Occipital lobe (tissue), 2 donors: ENCODE data around the gene ZNF83. TPM values are rescaled to one million over a fixed set of nuclear protein-coding genes. Genes with fewer than 3 reads are reported as not detected.
"Not testable (repeated sequence)": the region's sequence is repeated elsewhere in the genome, so short reads cannot be mapped to it uniquely, and the experiment has no call there.

Experiments
- DNase-seq: peaks from one replicate; lab custom pipeline; 2025; lab: John Stamatoyannopoulos, UW
- total RNA-seq: library from RNA; depleted of rRNA; stranded (reverse); fragments of >200 nt; gene quantifications from one replicate; pipeline ENCODE4 v1.2.3, GENCODE V29; 2014

ZNF83 gene
- 49.4 TPM for total RNA-seq

DNA sequence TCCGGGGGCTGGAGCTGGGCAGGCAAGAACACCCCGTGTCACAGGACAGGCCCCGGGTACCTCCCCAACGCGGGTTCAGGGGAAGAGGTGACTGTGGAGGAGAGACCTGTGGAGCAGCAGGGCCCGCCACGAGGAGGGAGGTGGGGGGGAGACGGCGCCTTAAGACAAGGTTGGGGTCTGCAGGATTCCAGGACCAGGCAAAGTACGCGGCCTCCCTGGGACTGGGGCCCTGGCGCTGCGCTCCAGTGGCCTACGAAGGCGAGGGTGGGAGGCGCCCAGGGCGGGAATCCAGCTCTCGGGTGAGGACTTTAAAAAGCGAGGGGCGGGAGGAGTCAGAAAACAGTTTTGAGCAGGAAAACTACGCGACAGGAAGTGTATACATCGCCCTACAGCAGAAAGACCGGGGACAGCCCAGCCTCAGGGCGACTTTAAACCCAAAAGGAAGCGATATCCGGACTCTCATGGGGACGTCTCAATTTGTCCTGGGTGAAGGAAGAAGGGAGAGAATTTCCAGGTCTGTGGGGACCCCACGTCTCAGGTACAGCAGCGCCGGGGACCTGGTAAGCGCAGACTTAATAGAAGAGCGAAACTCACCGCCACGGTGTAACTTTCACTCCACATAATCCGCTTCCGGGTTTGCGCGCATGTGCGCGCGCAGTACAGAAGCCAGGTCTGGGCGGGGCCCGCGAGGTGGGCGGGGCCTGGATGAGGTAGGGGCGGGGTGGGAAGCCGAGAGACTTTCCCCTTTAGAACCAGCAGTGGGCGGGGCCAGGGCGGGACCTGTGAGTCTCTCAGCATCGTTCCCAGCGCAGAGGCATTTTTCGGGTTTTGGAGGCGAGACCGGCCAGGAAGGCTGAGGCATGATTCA, at the start of gene ZNF83:
TSS of gene ZNF83 (minus strand) at position 638 of the 868 bp plus-strand sequence.
- peak; percentile 90 for DNase-seq

DNA sequence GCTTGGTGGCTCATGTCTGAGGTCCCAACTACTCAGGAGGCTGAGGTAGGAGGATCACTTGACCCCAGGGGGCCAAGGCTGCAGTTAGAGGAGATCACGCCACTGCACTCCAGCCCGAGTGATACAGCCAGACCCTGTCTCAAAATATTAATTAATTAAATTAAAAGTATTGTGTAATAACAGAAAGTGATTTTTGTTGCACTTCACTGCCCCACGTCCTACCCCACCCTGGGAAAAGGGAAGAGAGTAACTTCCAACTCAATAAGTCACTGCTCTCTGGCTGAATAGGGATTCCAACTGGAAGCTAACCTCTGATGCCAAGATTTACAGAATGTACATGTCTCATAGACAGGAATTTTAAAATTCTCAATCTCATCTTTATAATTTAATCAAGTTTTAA, 49.5 kb upstream of the ZNF83 start:
- no peak for DNase-seq

DNA sequence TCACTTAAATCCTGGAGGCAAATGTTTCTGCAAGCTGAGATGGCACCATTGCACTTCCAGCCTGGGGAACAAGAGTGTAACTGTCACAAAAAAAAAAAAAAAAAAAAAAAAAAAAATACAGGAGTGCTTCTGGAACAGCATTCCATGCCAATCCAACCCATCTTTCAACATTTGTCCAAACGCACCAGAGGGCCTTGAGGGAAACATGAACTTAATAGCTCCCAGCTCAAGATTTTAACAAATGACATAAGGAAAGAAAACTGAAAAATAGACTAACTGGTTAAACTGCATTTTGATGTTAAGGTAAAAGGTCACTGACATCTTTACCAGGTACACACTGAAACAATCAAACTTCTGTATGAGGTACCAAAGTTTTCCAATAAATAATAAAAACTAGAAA, 47.7 kb upstream of the ZNF83 start:
- no peak for DNase-seq

DNA sequence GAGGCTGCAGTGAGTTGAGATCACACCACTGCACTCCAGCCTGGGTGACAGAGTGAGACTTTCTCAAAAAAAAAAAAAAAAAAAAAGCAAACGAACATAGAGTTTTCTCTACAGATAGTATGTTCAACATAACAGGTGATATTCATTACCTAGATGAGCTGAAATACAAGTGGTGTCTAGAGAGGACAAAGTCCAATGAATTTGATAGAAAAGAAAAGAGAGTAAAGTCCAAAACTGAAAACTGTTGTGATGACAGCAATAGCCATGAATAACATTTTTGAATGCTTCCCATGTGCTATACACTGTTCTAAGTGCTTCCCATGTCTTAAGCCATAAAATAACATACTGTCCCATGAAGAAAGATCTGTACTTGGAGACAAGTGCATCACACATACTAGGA, 43.1 kb upstream of the ZNF83 start:
- not testable (repeated sequence) for DNase-seq

DNA sequence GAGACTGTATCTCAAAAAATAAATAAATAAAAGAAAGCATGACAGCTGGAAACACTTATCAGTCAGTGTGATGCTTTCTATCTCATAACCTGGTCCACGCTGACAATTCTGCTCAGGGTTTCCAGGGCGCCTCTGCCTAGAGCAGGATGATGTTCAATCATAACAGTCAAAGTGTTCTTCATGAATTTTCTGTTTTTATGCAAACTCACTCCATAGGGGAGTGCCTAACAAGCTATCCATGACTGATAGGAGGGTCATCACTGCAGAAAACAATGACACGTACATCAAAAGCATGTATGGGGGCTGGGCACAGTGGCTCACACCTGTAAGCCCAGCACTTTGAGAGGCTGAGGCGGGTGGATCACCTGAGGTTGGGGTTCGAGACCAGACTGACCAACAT, 41.4 kb upstream of the ZNF83 start:
- no peak for DNase-seq

DNA sequence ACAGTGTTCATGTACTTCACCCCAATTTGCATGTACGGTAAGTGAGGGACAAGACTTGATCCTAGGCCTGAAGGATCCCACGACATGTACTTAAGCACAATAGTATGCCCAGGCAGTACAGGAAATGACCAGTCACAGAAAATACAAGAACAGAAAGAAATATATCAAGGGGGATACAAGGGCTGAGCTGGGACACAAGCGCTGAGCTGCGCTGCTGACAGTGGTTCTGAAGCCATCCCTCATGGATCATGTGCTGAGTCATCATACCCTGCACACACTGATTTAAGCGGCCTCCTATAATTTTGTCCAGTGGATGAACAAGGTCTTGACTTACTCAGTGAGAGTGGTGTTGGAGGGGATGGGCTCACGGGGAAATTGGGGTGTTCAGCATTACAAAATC, 37.1 kb upstream of the ZNF83 start:
- not testable (repeated sequence) for DNase-seq

DNA sequence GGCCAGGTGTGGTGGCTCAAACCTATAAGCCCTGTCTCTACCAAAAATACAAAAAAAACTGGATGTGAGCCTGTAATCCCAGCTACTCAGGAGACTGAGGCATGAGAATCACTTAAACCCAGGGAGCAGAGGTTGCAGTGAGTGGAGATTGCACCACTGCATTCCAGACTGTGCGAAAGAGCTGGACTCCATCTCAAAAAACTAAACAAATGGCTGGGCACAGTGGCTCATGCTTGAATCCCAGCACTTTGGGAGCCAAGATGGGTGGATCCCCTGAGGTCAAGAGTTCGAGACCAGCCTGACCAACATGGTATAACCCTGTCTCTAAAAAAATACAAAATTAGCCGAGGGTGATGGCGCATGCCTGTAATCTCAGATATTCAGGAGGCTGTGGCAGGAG, 34.9 kb upstream of the ZNF83 start:
- DNase-seq: no peak

DNA sequence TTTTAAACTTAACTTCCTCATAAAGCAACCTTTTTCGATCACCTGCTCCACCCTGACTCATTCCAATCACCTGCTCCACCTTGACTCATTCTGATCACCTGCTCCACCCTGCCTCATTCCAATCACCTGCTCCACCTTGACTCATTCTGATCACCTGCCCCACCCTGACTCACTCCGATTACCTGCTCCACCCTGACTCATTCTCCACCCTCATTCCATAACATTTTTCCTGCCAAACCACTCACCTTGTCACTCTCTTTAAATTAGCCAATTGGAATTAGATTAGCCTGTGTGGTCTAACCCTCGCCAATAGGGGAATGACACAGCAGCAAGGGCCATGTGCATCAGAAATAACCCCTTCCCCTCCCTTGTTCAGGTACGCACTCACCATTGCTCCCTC, 31.9 kb upstream of the ZNF83 start:
- DNase-seq: no peak

DNA sequence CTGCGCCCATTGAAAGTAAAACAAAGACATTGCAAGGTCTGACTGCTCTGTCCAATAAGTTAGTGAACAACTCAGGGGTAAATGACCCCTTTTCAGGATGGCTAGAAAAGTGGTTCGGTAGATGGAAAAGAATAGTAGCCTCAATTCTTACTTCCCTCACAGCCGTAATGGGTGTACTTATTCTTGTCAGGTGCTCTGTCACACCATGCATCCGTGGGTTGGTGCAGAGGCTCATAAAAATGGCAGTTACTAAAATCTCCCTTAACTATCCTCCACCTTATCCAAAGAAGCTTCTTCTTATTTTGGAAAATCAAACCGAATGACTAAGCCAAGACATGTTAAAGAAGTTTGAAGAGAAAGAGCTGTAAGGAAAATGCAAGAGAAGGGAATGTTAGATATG, 31.4 kb upstream of the ZNF83 start:
- no peak for DNase-seq

DNA sequence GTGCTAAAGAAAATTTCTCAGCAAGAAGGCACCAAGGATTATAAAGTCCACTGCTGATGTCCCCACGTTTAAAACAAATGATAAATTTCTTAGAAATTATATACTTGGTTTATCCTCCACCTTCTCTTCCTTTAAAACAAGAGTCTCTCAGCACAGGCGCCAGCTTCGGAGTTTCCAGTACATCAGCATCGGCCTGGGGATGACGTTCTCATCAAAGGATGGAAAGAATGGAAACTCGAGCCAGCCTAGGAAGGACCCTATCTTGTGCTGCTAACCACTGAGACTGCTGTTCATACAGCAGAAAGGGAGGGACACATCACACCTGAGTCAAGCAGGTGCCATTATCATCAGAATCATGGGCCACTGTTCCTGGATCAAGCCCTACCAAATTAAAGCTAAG, 29.8 kb upstream of the ZNF83 start:
- DNase-seq: no peak

DNA sequence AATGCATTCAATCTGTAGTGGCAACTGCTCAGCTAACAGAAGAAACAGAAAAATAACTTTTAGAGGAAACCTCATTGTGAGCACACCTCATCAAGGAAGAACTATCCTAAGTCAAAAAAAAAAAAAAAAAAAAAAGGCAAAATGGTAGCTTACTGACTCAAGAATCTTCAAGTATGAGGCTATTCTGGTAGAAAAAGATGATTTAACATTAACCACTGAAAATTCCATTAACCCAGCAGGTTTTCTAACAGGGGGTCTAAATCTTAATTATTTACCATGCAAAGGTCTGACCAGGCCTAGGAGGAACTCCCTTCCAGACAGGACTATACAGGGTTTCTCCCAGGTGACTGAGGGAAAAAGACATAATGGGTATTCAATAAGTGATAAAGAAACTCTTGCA, 28.4 kb upstream of the ZNF83 start:
- DNase-seq: no peak

DNA sequence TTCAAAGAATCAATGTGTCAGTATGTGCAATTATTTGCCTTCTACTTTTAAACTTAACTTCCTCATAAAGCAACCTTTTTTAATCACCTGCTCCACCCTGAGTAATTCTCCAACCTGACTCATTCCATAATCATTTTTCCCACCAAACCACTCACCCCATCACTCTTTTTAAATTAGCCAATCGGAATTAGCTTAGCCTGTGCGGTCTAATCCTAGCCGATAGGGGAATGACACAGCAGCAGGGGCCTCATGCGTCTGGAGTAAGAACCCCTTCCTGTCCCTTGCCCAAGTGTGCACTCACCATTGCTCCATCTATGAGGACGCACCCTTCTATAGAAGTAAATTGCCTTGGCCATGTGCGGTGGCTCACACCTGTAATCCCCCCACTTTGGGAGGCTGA, 27.4 kb upstream of the ZNF83 start:
- DNase-seq: no peak

DNA sequence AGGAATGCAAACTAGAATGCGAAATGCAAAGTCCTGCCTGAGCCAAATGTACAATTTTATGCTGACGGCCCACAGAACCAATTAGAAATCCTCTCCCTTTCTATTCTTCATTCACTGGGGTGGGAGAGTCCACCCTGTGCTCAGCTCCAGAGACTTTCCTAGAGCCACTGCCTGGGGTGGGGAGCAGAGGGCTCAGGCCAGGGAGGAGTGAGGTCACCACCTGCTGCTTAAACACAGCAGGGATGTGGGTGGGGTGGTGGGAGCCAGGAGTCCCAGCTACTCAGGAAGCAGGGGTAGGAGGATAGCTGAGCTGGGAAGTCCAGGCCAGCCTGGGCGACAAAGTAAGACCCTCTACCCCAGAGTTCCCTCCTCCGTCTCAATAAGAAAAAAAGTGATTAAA, 26.9 kb upstream of the ZNF83 start:
- DNase-seq: no peak

DNA sequence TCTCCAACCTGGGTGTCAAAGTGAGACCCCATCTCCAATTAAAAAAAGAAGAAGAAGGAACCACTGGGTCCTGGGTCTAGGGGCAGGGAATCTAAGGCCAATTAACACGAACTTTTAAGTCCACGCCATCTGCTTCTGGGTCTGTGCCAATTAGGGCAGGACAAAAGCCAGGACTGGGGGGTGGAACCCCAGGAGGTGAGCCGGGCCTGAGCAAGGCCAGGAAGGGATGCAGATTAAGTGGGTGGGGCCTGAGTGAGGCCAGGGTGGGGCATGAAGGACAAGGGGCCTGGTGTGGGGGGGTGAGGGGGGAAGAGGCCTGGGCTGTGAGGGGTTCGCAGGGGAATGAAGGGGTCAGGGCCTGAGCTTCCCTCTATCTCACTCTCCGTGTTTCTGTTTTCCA, 26.3 kb upstream of the ZNF83 start:
- DNase-seq: no peak

DNA sequence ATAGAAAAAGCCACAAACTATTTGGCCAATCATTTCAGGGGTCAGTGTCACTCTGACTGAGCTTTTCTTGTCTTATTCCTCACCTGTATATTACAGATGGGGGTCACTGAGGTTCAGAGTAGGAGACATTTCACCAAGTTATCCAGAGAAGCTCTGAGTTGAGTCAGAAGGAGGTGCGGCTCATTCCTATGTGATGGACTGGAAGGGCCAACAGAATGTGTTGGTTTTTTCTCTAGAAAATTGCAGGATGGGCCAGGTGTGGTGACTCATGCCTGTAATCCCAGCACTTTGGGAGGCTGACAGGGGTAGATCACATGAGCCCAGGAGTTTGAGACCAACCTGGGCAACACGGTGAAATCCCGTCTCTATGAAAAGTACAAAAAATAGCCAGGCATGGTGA, 24.5 kb upstream of the ZNF83 start:
- DNase-seq: no peak

DNA sequence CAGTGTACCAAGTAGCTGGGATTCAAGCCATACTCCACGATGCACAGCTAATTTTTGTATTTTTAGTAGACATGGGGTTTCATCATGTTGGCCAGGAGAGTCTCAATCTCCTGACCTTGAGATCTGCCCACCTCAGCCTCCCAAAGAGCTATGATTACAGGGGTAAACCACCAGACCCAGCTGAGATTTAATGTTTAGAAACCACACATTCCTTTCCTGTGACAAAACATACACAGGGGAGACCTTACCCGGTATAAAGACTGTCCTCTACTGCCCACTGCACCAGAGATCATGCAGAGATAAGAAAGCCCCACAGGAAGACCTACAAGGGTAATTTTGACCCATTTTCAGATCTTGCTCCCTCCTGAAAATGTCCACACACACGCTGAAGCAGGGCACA, 22.8 kb upstream of the ZNF83 start:
- DNase-seq: no peak

DNA sequence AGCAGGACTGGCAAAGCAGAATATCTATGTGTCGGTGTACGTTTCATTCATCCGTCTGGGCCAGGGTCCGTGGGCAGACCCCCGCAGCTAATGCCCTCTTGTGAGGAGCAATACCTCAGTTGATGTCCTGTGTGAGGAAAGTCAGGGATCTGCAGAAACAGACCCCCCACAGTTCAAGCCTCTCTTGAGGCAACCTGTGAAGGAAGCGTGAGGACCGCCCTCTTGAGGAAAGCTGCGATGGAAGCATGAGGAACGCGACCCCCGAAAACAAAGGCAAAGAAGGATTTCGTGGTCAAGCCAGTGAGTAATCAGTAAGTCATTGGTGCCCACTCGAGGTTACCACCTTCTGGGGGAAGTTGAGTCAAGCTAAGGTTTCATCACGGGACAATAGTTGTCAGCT, 20.9 kb upstream of the ZNF83 start:
- DNase-seq: no peak

DNA sequence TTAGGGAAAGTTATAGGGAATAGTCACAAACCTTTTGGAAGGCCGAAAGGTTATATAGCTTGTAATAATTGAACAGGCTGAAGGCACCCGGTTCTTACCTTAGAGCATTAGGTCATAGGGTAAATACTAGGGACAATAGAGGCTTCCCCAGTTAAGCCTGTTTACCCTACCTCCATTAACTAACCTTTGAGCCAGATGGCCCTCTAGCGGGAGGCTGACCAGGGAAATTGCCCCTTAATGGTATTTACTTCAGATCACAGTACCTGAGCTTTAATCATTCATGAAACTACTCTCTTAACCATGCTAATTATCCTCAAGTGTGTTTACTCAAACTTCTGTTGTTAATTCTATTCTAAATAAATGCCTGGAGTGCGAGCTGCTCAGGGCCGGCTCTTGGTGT, 20.4 kb upstream of the ZNF83 start:
- DNase-seq: no peak

DNA sequence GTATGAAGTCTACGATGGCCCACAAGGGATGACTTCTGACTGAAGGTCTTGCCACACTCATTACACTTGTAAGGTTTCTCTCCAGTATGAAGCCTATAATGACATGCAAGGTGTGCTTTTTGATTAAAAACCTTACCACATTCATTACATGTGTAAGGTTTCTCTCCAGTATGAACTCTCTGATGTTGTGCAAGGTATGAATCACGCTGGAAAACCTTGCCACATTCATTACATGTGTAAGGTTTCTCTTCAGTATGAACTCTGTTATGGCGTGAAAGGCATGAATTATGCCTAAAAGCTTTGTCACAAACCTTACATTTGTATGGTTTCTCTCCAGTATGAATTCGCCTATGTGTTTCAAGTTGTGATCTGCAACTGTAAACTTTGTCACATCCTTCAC, 15.0 kb upstream of the ZNF83 start:
- no peak for DNase-seq

DNA sequence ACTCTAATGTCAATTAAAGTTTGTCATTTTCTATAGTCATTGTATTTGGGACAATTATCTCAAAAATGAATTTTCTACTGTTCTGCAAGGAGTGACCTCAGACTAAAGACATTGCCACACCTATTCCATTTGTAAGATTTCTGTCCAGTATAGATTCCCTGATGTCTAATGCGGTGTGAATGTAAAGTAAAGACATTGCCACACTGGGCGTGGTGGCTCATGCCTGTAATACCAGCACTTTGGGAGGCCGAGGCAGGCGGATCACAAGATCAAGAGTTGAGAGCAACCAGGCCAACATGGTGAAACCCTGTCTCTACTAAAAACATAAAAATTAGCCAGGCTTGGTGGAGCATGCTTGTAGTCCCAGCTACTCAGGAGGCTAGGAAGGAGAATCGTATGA, 13.8 kb upstream of the ZNF83 start:
- DNase-seq: no peak

DNA sequence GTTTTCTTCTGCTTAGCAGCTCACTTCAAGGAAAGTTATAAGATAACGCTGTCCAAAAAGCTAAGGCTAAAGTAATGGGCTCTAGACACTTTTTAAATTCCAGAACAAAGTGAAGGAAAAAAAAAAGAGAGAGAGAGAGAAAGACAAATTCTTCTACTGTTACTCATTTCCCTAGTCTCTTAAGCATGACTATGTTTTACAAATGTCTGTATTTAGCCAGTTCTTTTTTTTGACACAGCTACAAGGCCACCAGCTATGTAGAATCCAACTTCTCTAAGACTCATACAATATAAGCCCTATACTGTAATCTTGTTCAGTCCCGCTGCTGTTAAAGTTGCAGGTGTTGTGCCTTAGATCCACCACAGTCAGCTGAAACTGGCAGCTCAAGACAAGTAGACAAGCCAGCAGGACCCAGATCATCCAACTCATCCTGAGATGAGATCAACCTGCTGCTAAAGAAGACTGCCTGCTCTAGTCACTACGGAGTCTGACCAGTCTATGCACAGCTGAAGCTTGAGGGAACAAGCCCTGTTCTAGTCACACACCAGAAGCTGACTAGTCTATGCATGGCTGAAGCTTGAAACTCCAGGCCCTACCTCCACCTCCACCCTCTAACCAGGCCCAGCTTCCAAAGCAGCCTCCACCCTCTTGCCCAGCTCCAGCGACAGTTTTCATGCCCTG, 10.3 kb upstream of the ZNF83 start:
- no peak for DNase-seq

DNA sequence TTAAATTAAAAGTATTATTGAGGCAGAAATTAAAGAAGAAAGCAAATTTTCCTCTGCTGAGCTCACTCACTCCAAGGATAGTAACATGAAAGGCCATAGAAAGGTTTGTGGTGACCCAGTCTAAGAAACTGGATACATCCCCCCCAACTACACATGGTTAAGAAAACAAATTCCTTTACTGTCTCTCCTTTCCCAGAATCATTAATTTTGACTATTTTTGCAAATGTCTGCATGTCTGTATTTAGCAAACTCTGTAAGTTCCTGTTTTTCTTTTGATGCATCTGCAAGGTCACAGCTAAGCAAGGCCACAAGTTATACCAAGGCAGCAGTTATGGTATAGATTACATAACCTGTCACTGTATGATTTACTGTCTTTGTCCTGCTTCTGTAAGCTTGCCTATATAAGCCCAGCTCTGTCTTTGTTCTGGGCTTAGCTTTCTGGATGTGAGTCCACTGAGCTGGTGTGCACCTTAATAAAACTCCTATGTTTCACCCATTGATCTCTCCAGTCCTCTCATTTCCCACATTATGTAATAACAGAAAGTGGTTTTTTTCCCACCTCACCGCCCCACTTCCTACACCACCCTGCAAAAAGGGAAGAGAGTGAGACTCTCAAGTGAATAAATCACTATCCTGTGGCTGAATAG, 8.5 kb upstream of the ZNF83 start:
- DNase-seq: no peak

DNA sequence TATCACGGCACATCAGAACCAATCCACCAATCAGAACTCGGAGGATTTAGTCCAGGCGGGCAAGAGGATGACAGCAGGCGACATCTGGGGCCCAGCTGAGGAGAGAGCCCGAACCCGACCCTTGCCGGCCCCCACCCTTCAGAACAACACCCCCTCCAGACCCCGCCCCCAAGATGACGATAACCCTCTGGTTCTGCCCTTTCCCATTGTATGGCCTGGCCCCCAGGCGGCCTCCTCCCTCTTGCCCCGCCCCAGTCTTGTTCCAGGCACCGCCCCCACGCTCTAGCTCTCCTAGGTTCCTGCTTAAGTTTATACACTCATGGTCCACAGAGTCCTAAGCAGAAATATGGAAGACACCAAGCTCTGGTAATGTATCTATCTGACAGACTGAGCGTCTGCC, 2.8 kb upstream of the ZNF83 start:
- no peak for DNase-seq
